Measurements from ENCODE around the gene COL4A6. TPM values are rescaled to one million over a fixed set of nuclear protein-coding genes. Genes with fewer than 3 reads are reported as not detected.

The COL4A6 gene
- total and polyA plus RNA-seq, 12 donors, result 0.14 to 1.4 (median 0.73) TPM

GRCh38 chrX:108353452-108353851 is 84.8 kb downstream of the COL4A6 start:
- whole genome bisulfite sequencing, 4 donors, result 63 to 100% (median 76%) methylated on average over 1 of the region's 1 CpG
- no peak overlapping the region for H3K27ac ChIP-seq
- DNase-seq, result no peak
- H3K9me3 ChIP-seq (replicated peaks in 1 of 3), result no peaks in the 10 kb centered on the region
- intact Hi-C loops (cut with DNase I), result no loop called here
- no peak overlapping the region for H3K4me3 ChIP-seq
- peaks cover 10% of the 10 kb centered on the region for H3K27me3 ChIP-seq
- H3K4me1 ChIP-seq (replicated peaks in 1 of 2), result no peaks in the 10 kb centered on the region
- TF ChIP-seq CTCF (IDR thresholded peaks at IDR 0.05) (no peak), POLR2A (IDR thresholded peaks at IDR 0.05) (no peak)
- H3K36me3 ChIP-seq (replicated peaks in 1 of 2), result no peaks in the 10 kb centered on the region

GRCh38 chrX:108349210-108349609 is 89.0 kb downstream of the COL4A6 start:
- no peaks in the 10 kb centered on the region for H3K9me3 ChIP-seq (replicated peaks in 1 of 3)
- 79 to 98% (median 93%) methylated on average over 2 of the region's 2 CpGs for WGBS, 4 donors
- H3K27me3 ChIP-seq, result peaks cover 6% of the 10 kb centered on the region
- DNase-seq, result no peak
- H3K4me1 ChIP-seq (replicated peaks in 1 of 2), result no peaks in the 10 kb centered on the region
- no peaks in the 10 kb centered on the region for H3K36me3 ChIP-seq (replicated peaks in 1 of 2)
- no peak overlapping the region for H3K27ac ChIP-seq
- intact Hi-C loops (cut with DNase I), result no loop called here
- H3K4me3 ChIP-seq, result no peak overlapping the region
- TF ChIP-seq POLR2A (IDR thresholded peaks at IDR 0.05) (no peak), CTCF (IDR thresholded peaks at IDR 0.05) (no peak)

GRCh38 chrX:108348525-108348924 is 89.7 kb downstream of the COL4A6 start:
- Histone ChIP-seq H3K4me3 (no peak overlapping the region), H3K36me3 (replicated peaks in 1 of 2) (no peaks in the 10 kb centered on the region), H3K4me1 (replicated peaks in 1 of 2) (no peaks in the 10 kb centered on the region), H3K27me3 (peaks cover 6% of the 10 kb centered on the region), H3K27ac (no peak overlapping the region), H3K9me3 (replicated peaks in 1 of 3) (no peaks in the 10 kb centered on the region)
- DNase-seq, result no peak
- TF ChIP-seq POLR2A (IDR thresholded peaks at IDR 0.05) (no peak), CTCF (IDR thresholded peaks at IDR 0.05) (no peak)
- WGBS, 4 donors, result 68 to 88% (median 77%) methylated on average over 1 of the region's 1 CpG
- intact Hi-C loops (cut with DNase I), result no loop called here

GRCh38 chrX:108347800-108348199 is 90.4 kb downstream of the COL4A6 start:
- Histone ChIP-seq H3K4me1 (replicated peaks in 1 of 2) (no peaks in the 10 kb centered on the region), H3K27ac (no peak overlapping the region), H3K27me3 (peaks cover 6% of the 10 kb centered on the region), H3K4me3 (no peak overlapping the region), H3K36me3 (replicated peaks in 1 of 2) (no peaks in the 10 kb centered on the region), H3K9me3 (replicated peaks in 1 of 3) (no peaks in the 10 kb centered on the region)
- WGBS, 4 donors, result 18 to 54% (median 30%) methylated on average over 3 of the region's 3 CpGs
- intact Hi-C loops (cut with DNase I), result no loop called here
- no peak for DNase-seq
- TF ChIP-seq CTCF (IDR thresholded peaks at IDR 0.05), result no peak
- no peak for TF ChIP-seq POLR2A (IDR thresholded peaks at IDR 0.05)

Measured in adrenal gland (tissue), 12 donors.